ENCODE results near the gene CDH23. TPM values are rescaled to one million over a fixed set of nuclear protein-coding genes. Genes with fewer than 3 reads are reported as not detected.
A peak's percentile ranks its signal among the peaks of the same experiment; 100 is the strongest.

The CDH23 gene
- total RNA-seq, 2 experiments from 2014 or later = 4.7 to 4.9 TPM

- POLR2A ChIA-PET = no interaction called here
These were observed 209.7 kb downstream of the CDH23 start for GRCh38 chr10:71606257-71607081.

GRCh38 chr10:71607082-71607443, 210.3 kb downstream of the CDH23 start:
- no peak overlapping the region for H3K4me3 Mint-ChIP-seq
- DNase-seq (no peak), ATAC-seq (no peak)
- H3K4me1 Mint-ChIP-seq (ENCODE audit: low read depth) = no peaks in the 10 kb centered on the region
- H3K27ac Mint-ChIP-seq = no peak overlapping the region
- CTCF ChIA-PET = interaction anchor here (1.2 to 1.3 kb wide), 2 partner anchors 9 to 223 kb away, joined by 3 read pairs; no protein-coding TSS in a partner anchor
- H3K36me3 Mint-ChIP-seq (ENCODE audit: low read depth) = no peaks in the 10 kb centered on the region
- POLR2A ChIA-PET = no interaction called here
- no peaks in the 10 kb centered on the region for H3K9me3 Mint-ChIP-seq (ENCODE audit: insufficient read depth)
- H3K27me3 Mint-ChIP-seq (ENCODE audit: low read depth) = no peaks in the 10 kb centered on the region

More at GRCh38 chr10:71606257-71607081, 209.7 kb downstream of the CDH23 start:
- Mint-ChIP-seq H3K4me1 (ENCODE audit: low read depth) (no peaks in the 10 kb centered on the region), H3K36me3 (ENCODE audit: low read depth) (no peaks in the 10 kb centered on the region), H3K4me3 (no peak overlapping the region), H3K9me3 (ENCODE audit: insufficient read depth) (no peaks in the 10 kb centered on the region), H3K27me3 (ENCODE audit: low read depth) (no peaks in the 10 kb centered on the region), H3K27ac (no peak overlapping the region)
- DNase-seq (no peak), ATAC-seq (no peak)
- CTCF ChIA-PET = interaction anchor here (1.3 kb wide), 1 partner anchor 8 kb away, joined by 3 read pairs; no protein-coding TSS in a partner anchor

GRCh38 chr10:71608819-71609768, 212.4 kb downstream of the CDH23 start:
- Mint-ChIP-seq H3K4me1 (ENCODE audit: low read depth) (no peaks in the 10 kb centered on the region), H3K4me3 (no peak overlapping the region), H3K27ac (no peak overlapping the region), H3K27me3 (ENCODE audit: low read depth) (no peaks in the 10 kb centered on the region), H3K9me3 (ENCODE audit: insufficient read depth) (no peaks in the 10 kb centered on the region), H3K36me3 (ENCODE audit: low read depth) (no peaks in the 10 kb centered on the region)
- ChIA-PET POLR2A (no interaction called here), CTCF (interaction anchor here (0.6 to 2.1 kb wide), 15 partner anchors 11 to 234 kb away, joined by 3 to 7 read pairs (median 3); no protein-coding TSS in a partner anchor)
- DNase-seq (peak; percentile 78), ATAC-seq (peak; percentile 63)

- DNase-seq = no peak
- H3K27ac Mint-ChIP-seq = no peak overlapping the region
- no peaks in the 10 kb centered on the region for H3K36me3 Mint-ChIP-seq (ENCODE audit: low read depth)
- ChIA-PET POLR2A (no interaction called here), CTCF (interaction anchor here (0.6 to 2.1 kb wide), 3 partner anchors 18 to 1635 kb away, joined by 3 to 7 read pairs (median 3); no protein-coding TSS in a partner anchor)
- H3K9me3 Mint-ChIP-seq (ENCODE audit: insufficient read depth) = no peaks in the 10 kb centered on the region
- H3K4me1 Mint-ChIP-seq (ENCODE audit: low read depth) = no peaks in the 10 kb centered on the region
- ATAC-seq = no peak
- H3K4me3 Mint-ChIP-seq = no peak overlapping the region
- no peaks in the 10 kb centered on the region for H3K27me3 Mint-ChIP-seq (ENCODE audit: low read depth)
These were observed 213.9 kb downstream of the CDH23 start for GRCh38 chr10:71610651-71611050.

- Mint-ChIP-seq H3K36me3 (ENCODE audit: low read depth) (no peaks in the 10 kb centered on the region), H3K27ac (no peak overlapping the region), H3K4me1 (ENCODE audit: low read depth) (no peaks in the 10 kb centered on the region), H3K27me3 (ENCODE audit: low read depth) (no peaks in the 10 kb centered on the region), H3K9me3 (ENCODE audit: insufficient read depth) (no peaks in the 10 kb centered on the region), H3K4me3 (no peak overlapping the region)
- no peak for ATAC-seq
- no peak for DNase-seq
- POLR2A ChIA-PET = no interaction called here
- CTCF ChIA-PET = interaction anchor here (1.4 kb wide), 1 partner anchor 87 kb away, joined by 3 read pairs; no protein-coding TSS in a partner anchor
These were observed 214.4 kb downstream of the CDH23 start for GRCh38 chr10:71611131-71611530.

GRCh38 chr10:71611709-71612422, 215.1 kb downstream of the CDH23 start:
- Mint-ChIP-seq H3K27me3 (ENCODE audit: low read depth) (no peaks in the 10 kb centered on the region), H3K4me1 (ENCODE audit: low read depth) (no peaks in the 10 kb centered on the region), H3K4me3 (no peak overlapping the region), H3K27ac (no peak overlapping the region), H3K9me3 (ENCODE audit: insufficient read depth) (no peaks in the 10 kb centered on the region), H3K36me3 (ENCODE audit: low read depth) (no peaks in the 10 kb centered on the region)
- ATAC-seq (no peak), DNase-seq (no peak)
- ChIA-PET CTCF (interaction anchor here (1.3 to 1.5 kb wide), 3 partner anchors 86 to 153 kb away, joined by 3 read pairs; no protein-coding TSS in a partner anchor), POLR2A (no interaction called here)

- no peak overlapping the region for H3K27ac Mint-ChIP-seq
- ChIA-PET CTCF (interaction anchor here (0.8 to 1.2 kb wide), 3 partner anchors 27 to 95 kb away, joined by 3 read pairs; no protein-coding TSS in a partner anchor), POLR2A (no interaction called here)
- no peaks in the 10 kb centered on the region for H3K9me3 Mint-ChIP-seq (ENCODE audit: insufficient read depth)
- H3K4me3 Mint-ChIP-seq = no peak overlapping the region
- DNase-seq = no peak
- H3K27me3 Mint-ChIP-seq (ENCODE audit: low read depth) = no peaks in the 10 kb centered on the region
- ATAC-seq = no peak
- no peaks in the 10 kb centered on the region for H3K36me3 Mint-ChIP-seq (ENCODE audit: low read depth)
- no peaks in the 10 kb centered on the region for H3K4me1 Mint-ChIP-seq (ENCODE audit: low read depth)
These were observed 216.6 kb downstream of the CDH23 start for GRCh38 chr10:71613261-71613777.

GRCh38 chr10:71613877-71614276, 217.2 kb downstream of the CDH23 start:
- CTCF ChIA-PET = interaction anchor here (0.8 to 1.2 kb wide), 2 partner anchors 43 to 94 kb away, joined by 3 read pairs; no protein-coding TSS in a partner anchor
- Mint-ChIP-seq H3K4me1 (ENCODE audit: low read depth) (no peaks in the 10 kb centered on the region), H3K27me3 (ENCODE audit: low read depth) (no peaks in the 10 kb centered on the region), H3K27ac (no peak overlapping the region), H3K9me3 (ENCODE audit: insufficient read depth) (no peaks in the 10 kb centered on the region), H3K36me3 (ENCODE audit: low read depth) (no peaks in the 10 kb centered on the region), H3K4me3 (no peak overlapping the region)
- DNase-seq = no peak
- ATAC-seq = no peak
- POLR2A ChIA-PET = no interaction called here

GRCh38 chr10:71614946-71615345, 218.2 kb downstream of the CDH23 start:
- Mint-ChIP-seq H3K27ac (no peak overlapping the region), H3K4me1 (ENCODE audit: low read depth) (no peaks in the 10 kb centered on the region), H3K36me3 (ENCODE audit: low read depth) (no peaks in the 10 kb centered on the region), H3K4me3 (no peak overlapping the region), H3K9me3 (ENCODE audit: insufficient read depth) (no peaks in the 10 kb centered on the region), H3K27me3 (ENCODE audit: low read depth) (no peaks in the 10 kb centered on the region)
- DNase-seq (no peak), ATAC-seq (no peak)
- ChIA-PET POLR2A (no interaction called here), CTCF (no interaction called here)

- Mint-ChIP-seq H3K4me1 (ENCODE audit: low read depth) (no peaks in the 10 kb centered on the region), H3K4me3 (no peak overlapping the region), H3K27me3 (ENCODE audit: low read depth) (no peaks in the 10 kb centered on the region), H3K27ac (no peak overlapping the region), H3K9me3 (ENCODE audit: insufficient read depth) (no peaks in the 10 kb centered on the region), H3K36me3 (ENCODE audit: low read depth) (no peaks in the 10 kb centered on the region)
- ATAC-seq (no peak), DNase-seq (no peak)
- ChIA-PET POLR2A (no interaction called here), CTCF (no interaction called here)
These were observed 219.0 kb downstream of the CDH23 start for GRCh38 chr10:71615538-71616329.

Measured in activated CD8-positive, alpha-beta T cell treated with anti-CD3 and anti-CD28 coated beads, Interleukin-2, amount 10 ng/mL, durations not matched to agents 7 days and 5 days (primary cell).